Cardiac fibroblast (primary cell): ENCODE results near the gene F12.

ENCODE experiments used
- DNase-seq, 2 donors: peaks; one replicate each; pipeline versions ENCODE4 v3.0.0 to v3.0.0-alpha.2; 2010; ENCODE audit warnings: low read depth in 2 of 2
- H3K4me3 ChIP-seq, 2 donors: replicated peaks in 1 of 2; 1 replicate in 1 of 2; 2 replicates in 1 of 2; pipeline ENCODE4 v1.5.1; 2011; ENCODE audit warnings: low read depth in 2 of 2, low read length in 2 of 2, mild to moderate bottlenecking in 2 of 2, moderate library complexity in 1 of 2
- CTCF ChIP-seq: IDR thresholded peaks from one replicate; pipeline ENCODE4 v1.5.1; 2011; ENCODE audit warnings: low read depth, mild to moderate bottlenecking, low read length, inconsistent platforms

F12 gene

GRCh38 chr5:177437623-177438022, 28.3 kb upstream of the F12 start:
- H3K4me3 ChIP-seq, result no peak overlapping the region
- no peak for DNase-seq
- TF ChIP-seq CTCF, result no peak

- no peak for TF ChIP-seq CTCF
- DNase-seq, result no peak
- no peak overlapping the region for H3K4me3 ChIP-seq
Observed at GRCh38 chr5:177435847-177436536, 26.6 kb upstream of the F12 start.

- TF ChIP-seq CTCF, result no peak
- H3K4me3 ChIP-seq, result no peak overlapping the region
- no peak for DNase-seq
Observed at GRCh38 chr5:177434942-177435738, 25.8 kb upstream of the F12 start.

GRCh38 chr5:177434437-177434836, 25.1 kb upstream of the F12 start:
- H3K4me3 ChIP-seq, result no peak overlapping the region
- DNase-seq, result peak in 1 of 2 donors; percentile 23
- no peak for TF ChIP-seq CTCF

- DNase-seq, result no peak
- TF ChIP-seq CTCF, result no peak
- H3K4me3 ChIP-seq, result no peak overlapping the region
Observed at GRCh38 chr5:177433658-177434217, 24.4 kb upstream of the F12 start.

GRCh38 chr5:177432839-177433657, 23.7 kb upstream of the F12 start:
- no peak overlapping the region for H3K4me3 ChIP-seq
- no peak for TF ChIP-seq CTCF
- DNase-seq, result no peak
